ENCODE measurements around the gene GPR157. TPM values are rescaled to one million over a fixed set of nuclear protein-coding genes. Genes with fewer than 3 reads are reported as not detected.
"Not testable (repeated sequence)": the region's sequence is repeated elsewhere in the genome, so short reads cannot be mapped to it uniquely, and the experiment has no call there.

The GPR157 gene
- total and polyA plus RNA-seq, 2 of the 13 experiments (the other 11 are each of a cell fraction or from before 2014, with no cell fraction given): 10.1 to 19.2 TPM

DNA sequence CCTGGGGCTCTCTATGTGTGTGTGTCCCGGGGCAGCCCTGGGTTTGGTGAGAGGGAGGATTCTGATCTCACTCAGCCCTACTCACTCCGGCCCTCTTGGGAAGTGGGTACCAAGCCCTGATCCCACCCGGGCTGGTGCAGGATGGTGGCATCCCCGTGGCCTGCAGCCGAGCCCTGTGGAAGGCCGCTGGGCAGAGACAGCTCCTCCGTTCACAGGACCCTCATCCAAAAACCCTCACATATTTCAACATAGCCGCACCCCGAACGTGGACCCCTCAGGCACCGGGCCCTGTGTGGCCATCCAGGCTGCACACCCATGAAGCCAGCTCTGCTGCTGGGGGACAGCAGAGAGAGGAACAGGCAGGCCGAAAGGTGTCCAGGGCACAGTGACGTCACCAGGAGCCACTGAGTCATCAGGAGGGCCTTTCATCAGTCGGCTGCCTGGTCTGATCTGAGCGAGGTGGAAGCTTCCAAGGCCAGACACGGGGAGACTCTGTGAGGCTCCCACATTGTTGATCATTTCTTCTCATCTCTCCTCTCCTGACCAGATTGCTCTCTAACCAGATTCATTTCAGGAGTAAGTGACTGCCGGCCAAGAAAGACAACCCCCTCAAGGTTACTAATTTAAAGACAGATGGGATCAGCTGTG is 16.2 kb upstream of the GPR157 start (continued):
- TF ChIP-seq PAF1 (CRISPR knock-in tag; IDR thresholded peaks at IDR 0.05) (0 out of 2 replicates have a peak, but pooled peaks have one; percentile 41), ETV6 (CRISPR knock-in tag; conservative IDR thresholded peaks at IDR 0.05) (no peak), LCORL (IDR thresholded peaks at IDR 0.05) (no peak), LCORL (CRISPR knock-in tag; IDR thresholded peaks at IDR 0.05) (peak; percentile 37; the same call in 1 of the 2 replicates), ARNTL (CRISPR knock-in tag; IDR thresholded peaks at IDR 0.05) (no peak), THAP11 (CRISPR knock-in tag; IDR thresholded peaks at IDR 0.05) (no peak), ONECUT2 (CRISPR knock-in tag; IDR thresholded peaks at IDR 0.05) (no peak), SMAD1 (CRISPR knock-in tag; IDR thresholded peaks at IDR 0.05; ENCODE audit: borderline replicate concordance, low read depth) (no peak), NR2F2 (IDR thresholded peaks at IDR 0.05; ENCODE audit: borderline replicate concordance, low read depth) (no peak), MATR3 (CRISPR knock-in tag; IDR thresholded peaks at IDR 0.05) (no peak)

DNA sequence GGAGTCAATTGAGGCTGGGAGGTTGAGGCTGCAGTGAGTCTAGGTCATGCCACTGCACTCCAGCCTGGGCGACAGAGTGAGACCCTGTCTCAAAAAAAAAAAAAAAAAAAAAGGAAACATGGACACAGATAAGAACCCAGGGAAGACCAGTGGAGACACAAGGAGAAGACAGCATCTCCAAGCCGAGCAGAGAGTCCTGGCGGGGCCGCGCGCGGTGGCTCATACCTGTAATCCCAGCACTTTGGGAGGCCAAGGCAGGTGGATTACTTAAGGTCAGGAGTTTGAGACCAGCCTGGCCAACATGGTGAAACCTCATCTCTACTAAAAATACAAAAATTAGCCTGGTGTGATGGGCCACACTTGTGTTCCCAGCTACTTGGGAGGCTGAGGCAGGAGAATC is 15.6 kb upstream of the GPR157 start:
- DNase-seq (ENCODE audit: low spot score); FAIRE-seq; H3K4me3 ChIP-seq (replicated peaks in 1 of 3; ENCODE audit: insufficient read depth in 1 of 3, low read depth in 2 of 3, low read length in 3 of 3); H3K36me3 ChIP-seq (replicated peaks in 1 of 2; ENCODE audit: control insufficient read depth in 1 of 2, insufficient read depth in 2 of 2, low read length in 2 of 2); H3K79me2 ChIP-seq (ENCODE audit: insufficient read depth, low read length); H4K20me1 ChIP-seq (ENCODE audit: insufficient read depth, low read length); H3K4me2 ChIP-seq (ENCODE audit: low read depth, low read length); BruUV-seq (replicated peaks); H3K27me3 ChIP-seq (ENCODE audit: control insufficient read depth in 1 of 2, insufficient read depth in 2 of 2, low read length in 2 of 2); intact Hi-C loops (cut with micrococcal nuclease; ENCODE audit: unreplicated experiment); H3K27ac ChIP-seq (ENCODE audit: extremely low read length, insufficient read depth, low read length); H3K9me3 ChIP-seq (ENCODE audit: low read length); H2AFZ ChIP-seq (ENCODE audit: low read length); H3K9ac ChIP-seq (ENCODE audit: insufficient read depth, low read depth, low read length): not testable (repeated sequence)
- CTCF ChIA-PET (ENCODE audit: low intra/inter-chr PET ratio, low total read pairs): interaction anchor here (1.3 kb wide), 1 partner anchor 52 kb away, joined by 3 read pairs; no protein-coding TSS in a partner anchor
- peaks cover 30% of the 10 kb centered on the region for H3K4me1 ChIP-seq (ENCODE audit: insufficient read depth, low read length)
- POLR2A ChIA-PET: interaction anchor here (1.2 kb wide), 1 partner anchor 52 kb away, joined by 3 read pairs; no protein-coding TSS in a partner anchor
- 94% methylated on average over 7 of the region's 7 CpGs for WGBS (ENCODE audit: low lambda C conversion rate)
- 0 out of 3 replicates have a peak, but pooled peaks have one; percentile 4 for ATAC-seq
- in situ Hi-C loops (cut with HindIII; ENCODE audit: extremely low pct_ligation_motif_present, low pct_unique_long_range_greater_than_20kb): loop anchor here (5.0 kb wide), 1 partner anchor 53 kb away; no protein-coding TSS in a partner anchor

All from HepG2 (cell line).